Activated gamma-delta T cell treated with Interleukin-2 at 50 U/mL for 16 hours (primary cell): ENCODE results near the gene SUSD3.
"Not testable (repeated sequence)": the region's sequence is repeated elsewhere in the genome, so short reads cannot be mapped to it uniquely, and the experiment has no call there.

Source experiments
- DNase-seq: peaks from one replicate; pipeline ENCODE4 v3.0.0-alpha.2; 2020

The SUSD3 gene

GRCh38 chr9:93094658-93095204, 36.2 kb downstream of the SUSD3 start:
- DNase-seq: no peak

GRCh38 chr9:93095205-93096130, 37.0 kb downstream of the SUSD3 start:
- DNase-seq: peak; percentile 100

GRCh38 chr9:93096131-93096802, 37.8 kb downstream of the SUSD3 start, which contains the start of gene CARD19:
CARD19 (plus strand) TSS chr9:93096217; CDS start chr9:93096346, 129 bp downstream.
- peak; percentile 49 for DNase-seq

- DNase-seq: no peak
These were observed 38.4 kb downstream of the SUSD3 start for GRCh38 chr9:93096811-93097382.

- no peak for DNase-seq
These were observed 39.2 kb downstream of the SUSD3 start for GRCh38 chr9:93097511-93098201.

GRCh38 chr9:93098236-93098946, 39.9 kb downstream of the SUSD3 start:
- DNase-seq: peak; percentile 73

GRCh38 chr9:93099551-93100275, 41.2 kb downstream of the SUSD3 start:
- peak; percentile 3 for DNase-seq

GRCh38 chr9:93100276-93100636, 41.8 kb downstream of the SUSD3 start:
- no peak for DNase-seq

GRCh38 chr9:93101086-93101485, 42.6 kb downstream of the SUSD3 start:
- not testable (repeated sequence) for DNase-seq

GRCh38 chr9:93105620-93106019, 47.1 kb downstream of the SUSD3 start:
- DNase-seq: no peak

- no peak for DNase-seq
These were observed 48.8 kb downstream of the SUSD3 start for GRCh38 chr9:93107151-93107824.

- no peak for DNase-seq
These were observed 49.3 kb downstream of the SUSD3 start for GRCh38 chr9:93107825-93108161.

GRCh38 chr9:93108291-93109041, 50.0 kb downstream of the SUSD3 start:
- no peak for DNase-seq

GRCh38 chr9:93110311-93110855, 51.9 kb downstream of the SUSD3 start:
- no peak for DNase-seq

GRCh38 chr9:93111001-93111370, 52.5 kb downstream of the SUSD3 start:
- no peak for DNase-seq

- no peak for DNase-seq
These were observed 53.0 kb downstream of the SUSD3 start for GRCh38 chr9:93111371-93112115.

GRCh38 chr9:93112116-93112863, 53.8 kb downstream of the SUSD3 start:
- DNase-seq: no peak

GRCh38 chr9:93112864-93113389, 54.4 kb downstream of the SUSD3 start:
- DNase-seq: no peak
